K562 (cell line): ENCODE data around the gene SLC16A13. TPM values are rescaled to one million over a fixed set of nuclear protein-coding genes. Genes with fewer than 3 reads are reported as not detected.
A peak's percentile ranks its signal among the peaks of the same experiment; 100 is the strongest.

Source experiments
- CCNT2 ChIP-seq: IDR thresholded peaks from 2 replicates; pipeline ENCODE4 v1.6.1; 2011; ENCODE audit warnings: borderline replicate concordance, low read depth, mild to moderate bottlenecking, moderate library complexity, mixed read lengths, low read length; ENCODE audit not compliant: insufficient read length; ENCODE audit errors: extremely low read depth
- ELF1 ChIP-seq: fragments of 200-800 bp; sonication (Bioruptor generic); IDR thresholded peaks from 2 replicates; pipeline ENCODE4 v1.6.1; 2016; ENCODE audit warnings: missing genetic modification characterization, missing compliant biosample characterization
- FOXM1 ChIP-seq, 2 experiments: fragments of 450-650 bp in 1 of 2; sonication (generic) in 1 of 2; formaldehyde crosslinking in 1 of 2; IDR thresholded peaks; 2 replicates each; pipeline versions ENCODE4 v1.6.1 to v1.9.0; 2017 to 2022; ENCODE audit warnings: low read depth in 2 of 2, mild to moderate bottlenecking in 2 of 2, missing genetic modification reagents in 1 of 2, moderate library complexity in 1 of 2
- FOXP1 ChIP-seq: sonication (generic); formaldehyde crosslinking; IDR thresholded peaks from 2 replicates; pipeline ENCODE4 v1.8.0; 2022; ENCODE audit warnings: mild to moderate bottlenecking, missing genetic modification reagents
- GABPB1 ChIP-seq: sonication (generic); formaldehyde crosslinking; IDR thresholded peaks from 2 replicates; pipeline ENCODE4 v1.8.0; 2022; ENCODE audit warnings: mild to moderate bottlenecking, missing genetic modification reagents
- GTF2E2 ChIP-seq: fragments of 200-800 bp; sonication (Bioruptor generic); IDR thresholded peaks from 2 replicates; pipeline ENCODE4 v1.6.1; 2016; ENCODE audit warnings: missing genetic modification characterization, missing compliant biosample characterization
- MTA1 ChIP-seq: fragments of 450-650 bp; IDR thresholded peaks from 2 replicates; pipeline ENCODE4 v1.6.1; 2017; ENCODE audit warnings: borderline replicate concordance
- MYNN ChIP-seq, 2 experiments: sonication (generic); formaldehyde crosslinking in 1 of 2; IDR thresholded peaks; 2 replicates each; pipeline versions ENCODE4 v1.5.0 to v1.6.1; 2016 to 2020; ENCODE audit warnings: antibody characterized with exemption in 1 of 2, missing genetic modification reagents in 1 of 2
- NFRKB ChIP-seq: fragments of 450-650 bp; IDR thresholded peaks from 2 replicates; pipeline ENCODE4 v1.6.1; 2016; ENCODE audit warnings: low read depth
- PHF8 ChIP-seq: fragments of 200-600 bp; sonication (generic); IDR thresholded peaks from 2 replicates; pipeline ENCODE4 v1.6.1; 2012; ENCODE audit warnings: mixed run types, mild to moderate bottlenecking, inconsistent platforms, low read length, moderate library complexity, borderline replicate concordance
- TSHZ1 ChIP-seq: fragments of 250-450 bp; sonication (Bioruptor Pico); IDR thresholded peaks from 2 replicates; pipeline ENCODE4 v1.4.0; 2020; ENCODE audit warnings: mild to moderate bottlenecking, moderate library complexity
- YY1 ChIP-seq, 3 experiments: IDR thresholded peaks; 2 replicates each; pipeline ENCODE4 v1.6.1; 2011; ENCODE audit warnings: low read length in 2 of 3, mild to moderate bottlenecking in 2 of 3, moderate library complexity in 2 of 3, borderline replicate concordance in 1 of 3, control low read depth in 1 of 3, low read depth in 1 of 3; ENCODE audit not compliant: insufficient read depth in 3 of 3, insufficient replicate concordance in 2 of 3, control insufficient read depth in 1 of 3, insufficient read length in 1 of 3; ENCODE audit errors: extremely low read depth in 1 of 3
- ZBTB43 ChIP-seq: sonication (generic); formaldehyde crosslinking; IDR thresholded peaks from 2 replicates; pipeline ENCODE4 v1.8.0; 2023; ENCODE audit warnings: mild to moderate bottlenecking, missing genetic modification reagents
- ZNF263 ChIP-seq: sonication (generic); formaldehyde crosslinking; IDR thresholded peaks from 2 replicates; pipeline ENCODE4 v1.8.0; 2022; ENCODE audit warnings: mild to moderate bottlenecking, missing genetic modification reagents, borderline replicate concordance
- ZNF384 ChIP-seq: IDR thresholded peaks from 2 replicates; pipeline ENCODE4 v1.6.1; 2012; ENCODE audit warnings: low read depth, low read length, improper control_type of control experiment
- polyA plus RNA-seq, 8 experiments: library from polyadenylated mRNA; depleted of rRNA in 4 of 8; stranded (reverse) in 5 of 8; unstranded in 3 of 8; fragments of >200 nt; fragmentation: Nextera tagmentation in 2 of 8; fragmentation: Illumina TruSeq in 1 of 8; extraction: Ambion mirVana in 2 of 8; extraction: Trizol in 1 of 8; gene quantifications; 2 replicates each; pipeline versions ENCODE4 v1.2.1 to v1.2.3, GENCODE V29; 2011 to 2014; ENCODE audit warnings: inconsistent platforms in 1 of 8, missing spikeins in 1 of 8
- total RNA-seq, 7 experiments: library from RNA; depleted of rRNA in 6 of 7; stranded (reverse); fragments of >200 nt in 6 of 7; fragmentation: Illumina TruSeq in 2 of 7; extraction: Trizol in 2 of 7; gene quantifications; 2 replicates each; pipeline versions ENCODE4 v1.2.1 to v1.2.3, GENCODE V29; 2011 to 2021; ENCODE audit warnings: low replicate concordance in 1 of 7
- TF ChIP-seq, protein P1 (sequence below): sonication (generic); formaldehyde crosslinking; IDR thresholded peaks from 2 replicates; pipeline ENCODE4 v1.9.0; 2022; ENCODE audit warnings: mild to moderate bottlenecking, missing genetic modification reagents
- TF ChIP-seq, protein P2 (sequence below): fragments of 250-450 bp; sonication (Bioruptor Pico); IDR thresholded peaks from 2 replicates; pipeline ENCODE4 v1.4.0; 2020; ENCODE audit warnings: mild to moderate bottlenecking

SLC16A13 gene
- total and polyA plus RNA-seq, 9 of the 15 experiments (the other 6 are each of a cell fraction or from before 2014, with no cell fraction given), result 0.04 to 5.6 (median 0.87) TPM

DNA sequence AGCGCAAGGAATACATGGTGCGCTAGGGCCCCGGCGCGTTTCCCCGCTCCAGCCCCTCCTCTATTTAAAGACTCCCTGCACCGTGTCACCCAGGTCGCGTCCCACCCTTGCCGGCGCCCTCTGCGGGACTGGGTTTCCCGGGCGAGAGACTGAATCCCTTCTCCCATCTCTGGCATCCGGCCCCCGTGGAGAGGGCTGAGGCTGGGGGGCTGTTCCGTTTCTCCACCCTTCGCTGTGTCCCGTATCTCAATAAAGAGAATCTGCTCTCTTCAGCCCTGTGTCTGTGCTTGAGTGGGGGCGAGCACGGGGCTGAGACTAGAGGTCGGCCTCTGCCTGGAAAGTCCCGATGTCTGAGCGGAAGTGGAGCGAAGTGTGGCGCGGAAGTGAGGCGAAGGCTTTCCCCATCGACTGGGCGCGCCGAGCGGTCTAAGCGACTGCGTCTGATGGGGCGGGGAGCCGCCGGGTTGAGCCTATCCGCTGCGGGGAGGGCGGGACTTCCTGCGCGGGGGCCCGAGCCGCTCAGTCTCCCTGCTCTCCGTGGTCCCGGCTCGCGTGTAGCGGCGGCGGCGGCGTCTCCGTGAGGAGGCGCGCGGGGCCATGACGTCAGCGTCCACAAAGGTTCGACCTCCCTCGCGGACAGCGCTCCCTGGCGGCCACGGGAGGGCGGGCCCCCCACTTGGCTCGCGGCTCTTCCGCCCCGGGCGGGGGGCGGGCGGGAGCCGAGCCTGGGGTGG is 21.4 kb upstream of the SLC16A13 start (continued):
- TF ChIP-seq PHF8 (peak; percentile 51; the same call in 1 of the 2 replicates), ZBTB43 (CRISPR knock-in tag) (0 out of 2 replicates have a peak, but pooled peaks have one; percentile 62), YY1 (IDR thresholded peaks at IDR 0.05; ENCODE audit: borderline replicate concordance in 1 of 3, control insufficient read depth in 1 of 3, extremely low read depth in 1 of 3, insufficient read depth in 3 of 3, insufficient read length in 1 of 3, insufficient replicate concordance in 2 of 3, low read depth in 1 of 3, low read length in 2 of 3) (peak in 2 of 3 experiments; percentile 18 to 30), ELF1 (tag) (peak; percentile 80), TSHZ1 (CRISPR knock-in tag) (no peak), GTF2E2 (tag) (peak; percentile 60; the same call in 1 of the 2 replicates), ZNF384 (no peak), MTA1 (peak; percentile 94), GABPB1 (CRISPR knock-in tag) (peak; percentile 95), FOXM1 (IDR thresholded peaks at IDR 0.05; ENCODE audit: low read depth) (no peak), FOXM1 (CRISPR knock-in tag; IDR thresholded peaks at IDR 0.05; ENCODE audit: low read depth) (no peak), MYNN (IDR thresholded peaks at IDR 0.05) (peak; percentile 6; the same call in 1 of the 2 replicates), MYNN (CRISPR knock-in tag; IDR thresholded peaks at IDR 0.05) (no peak), CCNT2 (peak; percentile 58), NFRKB (0 out of 2 replicates have a peak, but pooled peaks have one; percentile 28), FOXP1 (0 out of 2 replicates have a peak, but pooled peaks have one; percentile 44), ZNF263 (CRISPR knock-in tag) (peak; percentile 52; the same call in 1 of the 2 replicates)
- TF ChIP-seq, protein P1, sequence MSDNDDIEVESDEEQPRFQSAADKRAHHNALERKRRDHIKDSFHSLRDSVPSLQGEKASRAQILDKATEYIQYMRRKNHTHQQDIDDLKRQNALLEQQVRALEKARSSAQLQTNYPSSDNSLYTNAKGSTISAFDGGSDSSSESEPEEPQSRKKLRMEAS (CRISPR knock-in tag), result peak; percentile 50
- TF ChIP-seq, protein P2, sequence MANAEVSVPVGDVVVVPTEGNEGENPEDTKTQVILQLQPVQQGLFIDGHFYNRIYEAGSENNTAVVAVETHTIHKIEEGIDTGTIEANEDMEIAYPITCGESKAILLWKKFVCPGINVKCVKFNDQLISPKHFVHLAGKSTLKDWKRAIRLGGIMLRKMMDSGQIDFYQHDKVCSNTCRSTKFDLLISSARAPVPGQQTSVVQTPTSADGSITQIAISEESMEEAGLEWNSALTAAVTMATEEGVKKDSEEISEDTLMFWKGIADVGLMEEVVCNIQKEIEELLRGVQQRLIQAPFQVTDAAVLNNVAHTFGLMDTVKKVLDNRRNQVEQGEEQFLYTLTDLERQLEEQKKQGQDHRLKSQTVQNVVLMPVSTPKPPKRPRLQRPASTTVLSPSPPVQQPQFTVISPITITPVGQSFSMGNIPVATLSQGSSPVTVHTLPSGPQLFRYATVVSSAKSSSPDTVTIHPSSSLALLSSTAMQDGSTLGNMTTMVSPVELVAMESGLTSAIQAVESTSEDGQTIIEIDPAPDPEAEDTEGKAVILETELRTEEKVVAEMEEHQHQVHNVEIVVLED, result peak; percentile 27; the same call in 1 of the 2 replicates
